GM23248 (cell line): ENCODE data around the gene PSD4.

ENCODE experiments used
- EZH2 ChIP-seq: fragments of 200-600 bp; sonication (generic); IDR thresholded peaks from 2 replicates; pipeline ENCODE4 v1.6.1; 2018; ENCODE audit warnings: antibody characterized with exemption, mild to moderate bottlenecking; ENCODE audit not compliant: insufficient read depth, poor library complexity, severe bottlenecking
- EZH2phosphoT487 ChIP-seq: fragments of 200-600 bp; sonication (generic); IDR thresholded peaks from 2 replicates; pipeline ENCODE4 v1.6.1; 2018; ENCODE audit warnings: antibody characterized with exemption, moderate library complexity, mild to moderate bottlenecking, low read depth; ENCODE audit not compliant: insufficient read depth

GRCh38 chr2:113227698-113228097 is 53.9 kb downstream of the PSD4 start:
- TF ChIP-seq EZH2 (no peak), EZH2phosphoT487 (no peak)
